SK-N-SH (cell line): ENCODE data around the gene NR2F1. TPM values are rescaled to one million over a fixed set of nuclear protein-coding genes. Genes with fewer than 3 reads are reported as not detected.

Source experiments
- CTCF ChIA-PET: fragments of 300-600, 350-600 bp; formaldehyde crosslinking; extraction: SDS; loops from one replicate; lab custom pipeline; 2021; lab: Yijun Ruan, JAX
- POLR2A ChIA-PET: fragments of 350-600 bp; sonication (Branson Sonifier 250); formaldehyde crosslinking; extraction: SDS; loops from one replicate; lab custom pipeline; 2020; ENCODE audit warnings: antibody characterized with exemption, inconsistent platforms; lab: Yijun Ruan, JAX
- DNase-seq: peaks from one replicate; pipeline ENCODE4 v3.0.0; 2012
- H2AFZ ChIP-seq: fragments of 200-600 bp; sonication (generic); 2 replicates; pipeline ENCODE4 v1.8.1; 2016; ENCODE audit warnings: antibody characterized with exemption, mild to moderate bottlenecking, low read depth
- H3F3A ChIP-seq: fragments of 200-600 bp; sonication (generic); replicated peaks from 2 replicates; pipeline ENCODE3; 2016; ENCODE audit warnings: antibody characterized with exemption, mild to moderate bottlenecking; ENCODE audit not compliant: insufficient read depth
- H3K27ac ChIP-seq, 2 experiments: fragments of 200-500 bp in 1 of 2; fragments of 200-600 bp in 1 of 2; sonication (Bioruptor generic) in 1 of 2; sonication (generic), shearing (Covaris generic) in 1 of 2; 2 replicates each; pipeline versions ENCODE4 v1.5.1 to v1.6.1; 2014 to 2016; ENCODE audit warnings: low read depth in 2 of 2, inconsistent platforms in 1 of 2, low read length in 1 of 2, mild to moderate bottlenecking in 1 of 2, mixed read lengths in 1 of 2
- H3K27me3 ChIP-seq: fragments of 200-600 bp; sonication (generic), shearing (Covaris generic); 2 replicates; pipeline ENCODE4 v1.6.1; 2016; ENCODE audit warnings: mixed run types; ENCODE audit not compliant: insufficient read depth
- H3K36me3 ChIP-seq, 2 experiments: fragments of 200-500 bp in 1 of 2; fragments of 200-600 bp in 1 of 2; sonication (Bioruptor generic) in 1 of 2; sonication (generic) in 1 of 2; replicated peaks in 1 of 2; 2 replicates each; pipeline versions ENCODE3 to v1.5.1; 2014 to 2016; ENCODE audit warnings: low read length in 1 of 2, mild to moderate bottlenecking in 1 of 2; ENCODE audit not compliant: insufficient read depth in 2 of 2, control insufficient read depth in 1 of 2
- H3K4me1 ChIP-seq, 2 experiments: fragments of 200-500 bp in 1 of 2; fragments of 200-600 bp in 1 of 2; sonication (Bioruptor generic) in 1 of 2; sonication (generic), shearing (Covaris generic) in 1 of 2; 2 replicates each; pipeline versions ENCODE4 v1.5.1 to v1.6.1; 2014 to 2016; ENCODE audit warnings: low read depth in 1 of 2, low read length in 1 of 2, mixed run types in 1 of 2; ENCODE audit not compliant: insufficient read depth in 2 of 2, control insufficient read depth in 1 of 2
- H3K4me2 ChIP-seq: fragments of 200-600 bp; sonication (generic), shearing (Covaris generic); 2 replicates; pipeline ENCODE4 v1.6.1; 2017; ENCODE audit warnings: mixed run types
- H3K4me3 ChIP-seq, 2 experiments: fragments of 200-500 bp in 1 of 2; fragments of 200-600 bp in 1 of 2; sonication (Bioruptor generic) in 1 of 2; sonication (generic), shearing (Covaris generic) in 1 of 2; 2 replicates each; pipeline versions ENCODE4 v1.5.1 to v1.8.1; 2014 to 2016; ENCODE audit warnings: low read depth in 2 of 2, inconsistent platforms in 1 of 2, low read length in 1 of 2, mild to moderate bottlenecking in 1 of 2, mixed read lengths in 1 of 2, moderate library complexity in 1 of 2
- H3K79me2 ChIP-seq: fragments of 200-600 bp; sonication (generic); 2 replicates; pipeline ENCODE4 v1.8.1; 2017; ENCODE audit warnings: mild to moderate bottlenecking; ENCODE audit not compliant: insufficient read depth
- H3K9ac ChIP-seq: fragments of 200-600 bp; sonication (generic); 2 replicates; pipeline ENCODE4 v1.6.1; 2017; ENCODE audit warnings: mixed run types
- H3K9me2 ChIP-seq: fragments of 200-600 bp; sonication (generic); 2 replicates; pipeline ENCODE4 v1.6.1; 2017; ENCODE audit warnings: mixed run types
- H3K9me3 ChIP-seq: fragments of 200-600 bp; sonication (generic); 2 replicates; pipeline ENCODE4 v1.6.1; 2017; ENCODE audit warnings: mixed run types, mild to moderate bottlenecking, moderate library complexity
- H4K20me1 ChIP-seq: fragments of 200-600 bp; sonication (generic); 2 replicates; pipeline ENCODE4 v1.6.1; 2017; ENCODE audit warnings: mild to moderate bottlenecking, mixed run types; ENCODE audit not compliant: insufficient read depth
- CHD2 ChIP-seq: fragments of 150-350 bp; IDR thresholded peaks from 2 replicates; pipeline ENCODE4 v1.6.1; 2018; ENCODE audit warnings: low read length; ENCODE audit not compliant: partially characterized antibody
- ELF1 ChIP-seq: IDR thresholded peaks from 2 replicates; pipeline ENCODE4 v1.4.0; 2012
- GABPA ChIP-seq: IDR thresholded peaks from 2 replicates; pipeline ENCODE4 v1.4.0; 2012; ENCODE audit warnings: low read depth, mild to moderate bottlenecking
- GATA2 ChIP-seq: sonication (generic); formaldehyde crosslinking; IDR thresholded peaks from 2 replicates; pipeline ENCODE4 v1.5.0; 2020; ENCODE audit warnings: mild to moderate bottlenecking, missing genetic modification reagents
- JUND ChIP-seq: IDR thresholded peaks from 2 replicates; pipeline ENCODE4 v1.4.0; 2012
- MEF2A ChIP-seq: IDR thresholded peaks from 2 replicates; pipeline ENCODE4 v1.4.0; 2012; ENCODE audit warnings: low read depth, borderline replicate concordance
- MXI1 ChIP-seq: IDR thresholded peaks from 2 replicates; pipeline ENCODE4 v1.6.1; 2012; ENCODE audit warnings: mild to moderate bottlenecking, low read depth, low read length, improper control_type of control experiment
- POLR2AphosphoS5 ChIP-seq: IDR thresholded peaks from 2 replicates; pipeline ENCODE4 v1.6.1; 2012; ENCODE audit warnings: low read depth, low read length
- RXRA ChIP-seq: IDR thresholded peaks from 2 replicates; pipeline ENCODE4 v1.4.0; 2012; ENCODE audit warnings: low read depth, mild to moderate bottlenecking, borderline replicate concordance
- TAF1 ChIP-seq: IDR thresholded peaks from 2 replicates; pipeline ENCODE4 v1.6.1; 2012; ENCODE audit warnings: low read depth, mild to moderate bottlenecking, low read length, moderate library complexity, borderline replicate concordance
- TEAD4 ChIP-seq: IDR thresholded peaks from 2 replicates; pipeline ENCODE4 v1.4.0; 2012; ENCODE audit warnings: mild to moderate bottlenecking, borderline replicate concordance; ENCODE audit not compliant: insufficient read depth
- WGBS: methylation state at CpG from one replicate; pipeline ENCODE4 v1.1.6; 2017; ENCODE audit warnings: low lambda C conversion rate; 5-methylcytosine and 5-hydroxymethylcytosine counted together
- polyA plus RNA-seq, 3 experiments: library from polyadenylated mRNA; depleted of rRNA; stranded (reverse); fragments of >200 nt; gene quantifications; 2 replicates each; pipeline ENCODE4 v1.2.3, GENCODE V29; 2012
- TF ChIP-seq, protein P1 (sequence below): IDR thresholded peaks from 2 replicates; pipeline ENCODE4 v1.4.0; 2012; ENCODE audit warnings: low read depth, borderline replicate concordance
- TF ChIP-seq, protein P2 (sequence below): IDR thresholded peaks from 2 replicates; pipeline ENCODE4 v1.4.0; 2012; ENCODE audit warnings: low read depth
- TF ChIP-seq, protein P3 (sequence below): fragments of 150-350 bp; IDR thresholded peaks from 2 replicates; pipeline ENCODE4 v1.6.1; 2017; ENCODE audit warnings: antibody characterized with exemption, low read length, low read depth, borderline replicate concordance
- TF ChIP-seq, protein P4 (sequence below): fragments of 200-600 bp; sonication (generic); IDR thresholded peaks from 2 replicates; pipeline ENCODE4 v1.6.1; 2017; ENCODE audit warnings: antibody characterized with exemption, mild to moderate bottlenecking, moderate library complexity

NR2F1 gene
- polyA plus RNA-seq, 1 of the 3 experiments (the other 2 are of a cell fraction), result 47.1 TPM

GRCh38 chr5:93557021-93557604, 25.9 kb upstream of the NR2F1 start:
- Histone ChIP-seq H3K36me3 (peaks cover 5 to 44% of the 10 kb centered on the region in 2 experiments), H3K9ac (no peak overlapping the region), H3K4me3 (no peak overlapping the region), H4K20me1 (no peaks in the 10 kb centered on the region), H3F3A (no peaks in the 10 kb centered on the region), H3K4me1 (no peaks in the 10 kb centered on the region), H3K9me2 (no peaks in the 10 kb centered on the region), H3K79me2 (no peaks in the 10 kb centered on the region), H3K27ac (no peak overlapping the region), H3K9me3 (no peaks in the 10 kb centered on the region), H3K27me3 (no peaks in the 10 kb centered on the region), H3K4me2 (no peak overlapping the region), H2AFZ (no peak overlapping the region)
- TF ChIP-seq, protein P1, sequence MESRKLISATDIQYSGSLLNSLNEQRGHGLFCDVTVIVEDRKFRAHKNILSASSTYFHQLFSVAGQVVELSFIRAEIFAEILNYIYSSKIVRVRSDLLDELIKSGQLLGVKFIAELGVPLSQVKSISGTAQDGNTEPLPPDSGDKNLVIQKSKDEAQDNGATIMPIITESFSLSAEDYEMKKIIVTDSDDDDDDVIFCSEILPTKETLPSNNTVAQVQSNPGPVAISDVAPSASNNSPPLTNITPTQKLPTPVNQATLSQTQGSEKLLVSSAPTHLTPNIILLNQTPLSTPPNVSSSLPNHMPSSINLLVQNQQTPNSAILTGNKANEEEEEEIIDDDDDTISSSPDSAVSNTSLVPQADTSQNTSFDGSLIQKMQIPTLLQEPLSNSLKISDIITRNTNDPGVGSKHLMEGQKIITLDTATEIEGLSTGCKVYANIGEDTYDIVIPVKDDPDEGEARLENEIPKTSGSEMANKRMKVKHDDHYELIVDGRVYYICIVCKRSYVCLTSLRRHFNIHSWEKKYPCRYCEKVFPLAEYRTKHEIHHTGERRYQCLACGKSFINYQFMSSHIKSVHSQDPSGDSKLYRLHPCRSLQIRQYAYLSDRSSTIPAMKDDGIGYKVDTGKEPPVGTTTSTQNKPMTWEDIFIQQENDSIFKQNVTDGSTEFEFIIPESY, result no peak
- TF ChIP-seq, protein P2, sequence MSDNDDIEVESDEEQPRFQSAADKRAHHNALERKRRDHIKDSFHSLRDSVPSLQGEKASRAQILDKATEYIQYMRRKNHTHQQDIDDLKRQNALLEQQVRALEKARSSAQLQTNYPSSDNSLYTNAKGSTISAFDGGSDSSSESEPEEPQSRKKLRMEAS, result no peak
- TF ChIP-seq RXRA (no peak), TEAD4 (no peak), GABPA (no peak), TAF1 (no peak), MEF2A (no peak), GATA2 (CRISPR knock-in tag) (no peak), CHD2 (no peak), MXI1 (no peak), POLR2AphosphoS5 (no peak), JUND (no peak), ELF1 (no peak)
- TF ChIP-seq, protein P3, sequence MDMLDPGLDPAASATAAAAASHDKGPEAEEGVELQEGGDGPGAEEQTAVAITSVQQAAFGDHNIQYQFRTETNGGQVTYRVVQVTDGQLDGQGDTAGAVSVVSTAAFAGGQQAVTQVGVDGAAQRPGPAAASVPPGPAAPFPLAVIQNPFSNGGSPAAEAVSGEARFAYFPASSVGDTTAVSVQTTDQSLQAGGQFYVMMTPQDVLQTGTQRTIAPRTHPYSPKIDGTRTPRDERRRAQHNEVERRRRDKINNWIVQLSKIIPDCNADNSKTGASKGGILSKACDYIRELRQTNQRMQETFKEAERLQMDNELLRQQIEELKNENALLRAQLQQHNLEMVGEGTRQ, result no peak
- TF ChIP-seq, protein P4, sequence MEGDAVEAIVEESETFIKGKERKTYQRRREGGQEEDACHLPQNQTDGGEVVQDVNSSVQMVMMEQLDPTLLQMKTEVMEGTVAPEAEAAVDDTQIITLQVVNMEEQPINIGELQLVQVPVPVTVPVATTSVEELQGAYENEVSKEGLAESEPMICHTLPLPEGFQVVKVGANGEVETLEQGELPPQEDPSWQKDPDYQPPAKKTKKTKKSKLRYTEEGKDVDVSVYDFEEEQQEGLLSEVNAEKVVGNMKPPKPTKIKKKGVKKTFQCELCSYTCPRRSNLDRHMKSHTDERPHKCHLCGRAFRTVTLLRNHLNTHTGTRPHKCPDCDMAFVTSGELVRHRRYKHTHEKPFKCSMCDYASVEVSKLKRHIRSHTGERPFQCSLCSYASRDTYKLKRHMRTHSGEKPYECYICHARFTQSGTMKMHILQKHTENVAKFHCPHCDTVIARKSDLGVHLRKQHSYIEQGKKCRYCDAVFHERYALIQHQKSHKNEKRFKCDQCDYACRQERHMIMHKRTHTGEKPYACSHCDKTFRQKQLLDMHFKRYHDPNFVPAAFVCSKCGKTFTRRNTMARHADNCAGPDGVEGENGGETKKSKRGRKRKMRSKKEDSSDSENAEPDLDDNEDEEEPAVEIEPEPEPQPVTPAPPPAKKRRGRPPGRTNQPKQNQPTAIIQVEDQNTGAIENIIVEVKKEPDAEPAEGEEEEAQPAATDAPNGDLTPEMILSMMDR, result no peak
- ChIA-PET POLR2A (no interaction called here), CTCF (no interaction called here)
- no peak for DNase-seq
- WGBS, result 94% methylated on average over 2 of the region's 2 CpGs
